Fibroblast of lung (primary cell): ENCODE results near the gene CIPC. TPM values are rescaled to one million over a fixed set of nuclear protein-coding genes. Genes with fewer than 3 reads are reported as not detected.

Experiments used
- DNase-seq, 2 donors: peaks; one replicate each; pipeline versions ENCODE4 v3.0.0 to v3.0.0-alpha.2; 2010; ENCODE audit warnings: low read depth in 2 of 2
- H2AFZ ChIP-seq: 2 replicates; pipeline ENCODE4 v1.5.1; 2012; ENCODE audit warnings: low read length, control low read depth, inconsistent platforms
- H3K27ac ChIP-seq: 2 replicates; pipeline ENCODE4 v1.5.1; 2011; ENCODE audit warnings: low read length, control low read depth; ENCODE audit not compliant: insufficient read depth
- H3K27me3 ChIP-seq: 2 replicates; pipeline ENCODE4 v1.5.1; 2011; ENCODE audit warnings: mild to moderate bottlenecking, low read length; ENCODE audit not compliant: control insufficient read depth, insufficient read depth
- H3K36me3 ChIP-seq: 2 replicates; pipeline ENCODE4 v1.5.1; 2011; ENCODE audit warnings: low read length; ENCODE audit not compliant: control insufficient read depth, insufficient read depth
- H3K4me1 ChIP-seq: 2 replicates; pipeline ENCODE4 v1.5.1; 2011; ENCODE audit warnings: low read length; ENCODE audit not compliant: control insufficient read depth, insufficient read depth; ENCODE audit errors: extremely low read depth
- H3K4me2 ChIP-seq: 2 replicates; pipeline ENCODE4 v1.5.1; 2011; ENCODE audit warnings: low read length, control low read depth; ENCODE audit not compliant: insufficient read depth; ENCODE audit errors: extremely low read depth
- H3K4me3 ChIP-seq, 4 experiments: fragments of 200-600 bp in 1 of 4; sonication (generic) in 1 of 4; replicated peaks in 1 of 4; 2 replicates each; pipeline ENCODE4 v1.5.1; 2011 to 2016; ENCODE audit warnings: low read length in 4 of 4, low read depth in 3 of 4, mild to moderate bottlenecking in 3 of 4, control low read depth in 2 of 4, inconsistent platforms in 1 of 4, mixed read lengths in 1 of 4; ENCODE audit not compliant: insufficient read depth in 1 of 4; ENCODE audit errors: control extremely low read depth in 1 of 4
- H3K79me2 ChIP-seq: 2 replicates; pipeline ENCODE4 v1.5.1; 2012; ENCODE audit warnings: mild to moderate bottlenecking, low read length, inconsistent platforms; ENCODE audit not compliant: control insufficient read depth, insufficient read depth
- H3K9ac ChIP-seq: 2 replicates; pipeline ENCODE4 v1.5.1; 2011; ENCODE audit warnings: mild to moderate bottlenecking, low read length, control low read depth; ENCODE audit not compliant: insufficient read depth
- H3K9me3 ChIP-seq: 2 replicates; pipeline ENCODE4 v1.5.1; 2012; ENCODE audit warnings: low read depth, low read length; ENCODE audit not compliant: control insufficient read depth, insufficient read depth
- H4K20me1 ChIP-seq: 2 replicates; pipeline ENCODE4 v1.5.1; 2011; ENCODE audit warnings: low read length; ENCODE audit not compliant: control insufficient read depth, insufficient read depth; ENCODE audit errors: extremely low read depth
- EZH2 ChIP-seq: IDR thresholded peaks from 2 replicates; pipeline ENCODE4 v1.5.1; 2012; ENCODE audit warnings: low read length, control low read depth, mild to moderate bottlenecking; ENCODE audit errors: missing control alignments
- polyA plus RNA-seq, 2 donors: library from polyadenylated mRNA; depleted of rRNA in 1 of 2; stranded (reverse) in 1 of 2; unstranded in 1 of 2; fragments of >200 nt; gene quantifications; 2 replicates each; pipeline ENCODE4 v1.2.1, GENCODE V29; 2011 to 2012; ENCODE audit warnings: missing spikeins in 1 of 2
- total RNA-seq: library from RNA; depleted of rRNA; stranded (reverse); fragments of >200 nt; gene quantifications from 2 replicates; pipeline ENCODE4 v1.2.1, GENCODE V29; 2014
- TF ChIP-seq, protein P1 (sequence below), 2 donors: IDR thresholded peaks in 1 of 2; conservative IDR thresholded peaks in 1 of 2; 1 replicate in 1 of 2; 2 replicates in 1 of 2; pipeline ENCODE4 v1.5.1; 2011 to 2012; ENCODE audit warnings: low read length in 2 of 2, control low read depth in 1 of 2, inconsistent platforms in 1 of 2, low read depth in 1 of 2, mild to moderate bottlenecking in 1 of 2

Gene CIPC
- total and polyA plus RNA-seq, 2 donors (not counting 1 experiment from before 2014, with no cell fraction given) = 12.1 to 12.8 TPM

DNA sequence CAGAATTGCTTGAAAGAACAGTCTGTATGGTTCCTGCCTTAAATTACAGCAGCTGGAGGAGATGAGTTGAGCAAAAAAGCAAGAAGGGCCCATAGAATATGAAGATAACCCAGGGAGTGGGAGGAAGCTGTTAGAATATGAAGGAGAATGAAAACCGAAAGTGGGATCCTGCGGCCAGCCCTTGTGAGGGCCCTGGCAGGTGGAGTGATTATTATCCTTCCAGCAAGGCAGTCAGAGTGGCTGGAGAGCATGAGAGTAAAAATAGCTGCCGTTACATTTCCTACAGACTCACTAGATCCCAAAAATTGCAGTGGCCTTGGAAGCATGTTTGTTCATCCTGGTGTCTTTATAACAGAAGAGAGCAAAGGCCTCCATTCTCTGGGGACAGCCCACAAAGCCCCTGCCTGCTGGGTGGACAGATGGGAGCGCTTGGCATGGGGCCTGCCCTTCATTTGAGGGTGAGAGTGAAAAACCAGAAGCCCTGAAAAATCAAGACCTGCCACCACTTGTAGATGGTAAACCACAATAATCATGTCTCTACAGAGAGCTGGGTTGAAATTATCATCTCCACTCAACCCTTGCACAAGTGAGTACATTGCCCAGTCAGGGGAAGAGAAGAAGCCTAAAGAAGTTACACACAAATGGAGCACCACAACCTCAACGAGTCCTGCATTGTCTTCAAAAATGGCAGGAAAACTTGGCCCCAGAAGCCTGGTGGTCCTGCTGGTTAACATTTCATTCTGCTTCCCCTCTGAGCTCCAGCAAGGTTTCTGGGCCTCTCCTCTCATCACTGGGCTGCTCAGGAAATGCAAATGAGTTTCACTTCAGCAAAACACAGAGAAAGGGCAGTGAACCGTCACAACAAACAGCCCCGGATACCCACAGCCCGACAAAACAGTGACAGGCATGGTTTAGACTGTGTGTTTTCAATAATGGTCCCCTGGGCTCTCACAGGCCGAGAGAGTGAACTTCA, 23.0 kb downstream of the CIPC start:
- Histone ChIP-seq H3K79me2 (no peaks in the 10 kb centered on the region), H3K27me3 (peaks cover 6% of the 10 kb centered on the region), H3K36me3 (no peaks in the 10 kb centered on the region), H3K4me1 (no peaks in the 10 kb centered on the region), H3K4me2 (no peak overlapping the region), H4K20me1 (no peaks in the 10 kb centered on the region), H3K9ac (no peak overlapping the region), H3K27ac (no peak overlapping the region), H2AFZ (no peak overlapping the region), H3K9me3 (no peaks in the 10 kb centered on the region), H3K4me3 (no peak overlapping the region)
- no peak for DNase-seq
- no peak for TF ChIP-seq EZH2
- TF ChIP-seq, protein P1, sequence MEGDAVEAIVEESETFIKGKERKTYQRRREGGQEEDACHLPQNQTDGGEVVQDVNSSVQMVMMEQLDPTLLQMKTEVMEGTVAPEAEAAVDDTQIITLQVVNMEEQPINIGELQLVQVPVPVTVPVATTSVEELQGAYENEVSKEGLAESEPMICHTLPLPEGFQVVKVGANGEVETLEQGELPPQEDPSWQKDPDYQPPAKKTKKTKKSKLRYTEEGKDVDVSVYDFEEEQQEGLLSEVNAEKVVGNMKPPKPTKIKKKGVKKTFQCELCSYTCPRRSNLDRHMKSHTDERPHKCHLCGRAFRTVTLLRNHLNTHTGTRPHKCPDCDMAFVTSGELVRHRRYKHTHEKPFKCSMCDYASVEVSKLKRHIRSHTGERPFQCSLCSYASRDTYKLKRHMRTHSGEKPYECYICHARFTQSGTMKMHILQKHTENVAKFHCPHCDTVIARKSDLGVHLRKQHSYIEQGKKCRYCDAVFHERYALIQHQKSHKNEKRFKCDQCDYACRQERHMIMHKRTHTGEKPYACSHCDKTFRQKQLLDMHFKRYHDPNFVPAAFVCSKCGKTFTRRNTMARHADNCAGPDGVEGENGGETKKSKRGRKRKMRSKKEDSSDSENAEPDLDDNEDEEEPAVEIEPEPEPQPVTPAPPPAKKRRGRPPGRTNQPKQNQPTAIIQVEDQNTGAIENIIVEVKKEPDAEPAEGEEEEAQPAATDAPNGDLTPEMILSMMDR (conservative IDR thresholded peaks at IDR 0.05 in 1 of 2, IDR thresholded peaks at IDR 0.05 in 1 of 2; ENCODE audit: low read depth in 1 of 2, low read length in 2 of 2) = no peak

DNA sequence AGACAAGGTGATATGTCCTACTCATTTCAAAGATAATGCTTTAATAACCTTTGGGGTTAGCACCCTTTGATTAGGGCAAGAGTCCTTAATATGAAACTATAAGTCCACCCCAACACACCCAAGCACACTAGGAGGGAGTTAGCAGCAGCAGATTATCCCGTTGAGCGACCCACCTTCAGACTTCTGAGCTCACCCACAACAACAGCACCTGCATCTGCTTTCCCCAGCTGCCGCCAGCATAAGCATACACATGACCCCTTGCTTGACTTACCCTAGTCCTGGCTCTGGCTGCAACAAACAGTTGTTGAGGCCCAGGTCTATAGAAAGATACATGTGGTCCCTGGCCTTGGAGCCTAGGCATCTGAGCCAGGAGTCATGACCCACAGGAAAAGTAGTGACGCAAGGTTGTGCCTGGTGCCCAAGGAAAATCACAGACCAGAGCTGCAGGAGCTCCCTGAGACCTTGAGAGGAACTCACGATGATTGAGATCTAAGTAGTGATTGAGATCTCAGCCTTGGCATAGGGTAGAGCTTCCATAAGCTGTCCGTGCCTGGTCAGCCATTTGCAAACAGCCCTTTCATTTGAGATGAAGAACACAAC, 24.6 kb downstream of the CIPC start:
- Histone ChIP-seq H3K27me3 (peaks cover 8% of the 10 kb centered on the region), H2AFZ (no peak overlapping the region), H3K4me3 (no peak overlapping the region), H3K9ac (no peak overlapping the region), H3K4me1 (no peaks in the 10 kb centered on the region), H3K9me3 (no peaks in the 10 kb centered on the region), H4K20me1 (no peaks in the 10 kb centered on the region), H3K36me3 (no peaks in the 10 kb centered on the region), H3K27ac (no peak overlapping the region), H3K79me2 (no peaks in the 10 kb centered on the region), H3K4me2 (no peak overlapping the region)
- no peak for TF ChIP-seq EZH2
- TF ChIP-seq, protein P1 (conservative IDR thresholded peaks at IDR 0.05 in 1 of 2, IDR thresholded peaks at IDR 0.05 in 1 of 2; ENCODE audit: low read depth in 1 of 2, low read length in 2 of 2) = no peak
- DNase-seq = no peak
